ENCODE results near the gene C2orf49. TPM values are rescaled to one million over a fixed set of nuclear protein-coding genes. Genes with fewer than 3 reads are reported as not detected.

Gene C2orf49
- total RNA-seq, 1 donor from 2014 or later: 21.2 TPM

DNA sequence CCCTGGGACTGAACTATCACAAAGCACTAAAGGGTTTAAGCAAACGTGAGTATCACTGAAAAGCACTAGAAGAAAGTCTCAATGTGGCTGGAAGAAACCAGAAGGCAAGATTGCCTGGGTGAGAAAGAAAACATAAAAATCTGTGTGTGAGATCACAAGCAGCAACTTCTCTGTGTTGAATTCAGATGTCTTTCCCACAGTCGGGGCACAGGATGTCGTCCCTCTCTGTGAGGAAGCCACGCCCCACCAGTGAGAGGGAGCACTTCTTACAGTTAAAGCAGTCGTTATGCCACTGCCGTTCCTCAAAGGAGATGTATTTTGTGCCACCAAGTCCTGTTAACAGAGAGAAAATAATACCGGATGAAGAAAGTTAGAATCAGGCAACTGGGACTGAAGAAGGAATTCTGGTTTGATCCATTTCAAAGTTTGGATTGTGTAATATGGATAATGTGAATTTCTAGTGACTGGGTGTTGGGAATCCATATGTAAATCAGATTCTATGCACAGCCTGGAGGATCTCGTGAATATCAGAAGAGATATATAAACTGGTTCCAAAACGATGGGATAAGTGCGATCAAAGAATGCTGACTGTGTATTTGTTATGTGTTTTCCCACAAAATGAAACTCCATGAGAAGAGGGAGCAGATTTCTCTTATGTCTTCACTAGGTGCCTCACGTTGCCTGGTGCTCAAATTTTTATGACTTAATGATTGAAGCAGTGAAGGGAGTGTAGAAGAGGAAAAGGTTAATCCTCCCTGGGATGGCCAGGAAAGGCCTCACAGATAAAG is 24.0 kb downstream of the C2orf49 start:
- no peak overlapping the region for H3K4me3 ChIP-seq (ENCODE audit: low read depth, low read length)
- TF ChIP-seq, protein P1, sequence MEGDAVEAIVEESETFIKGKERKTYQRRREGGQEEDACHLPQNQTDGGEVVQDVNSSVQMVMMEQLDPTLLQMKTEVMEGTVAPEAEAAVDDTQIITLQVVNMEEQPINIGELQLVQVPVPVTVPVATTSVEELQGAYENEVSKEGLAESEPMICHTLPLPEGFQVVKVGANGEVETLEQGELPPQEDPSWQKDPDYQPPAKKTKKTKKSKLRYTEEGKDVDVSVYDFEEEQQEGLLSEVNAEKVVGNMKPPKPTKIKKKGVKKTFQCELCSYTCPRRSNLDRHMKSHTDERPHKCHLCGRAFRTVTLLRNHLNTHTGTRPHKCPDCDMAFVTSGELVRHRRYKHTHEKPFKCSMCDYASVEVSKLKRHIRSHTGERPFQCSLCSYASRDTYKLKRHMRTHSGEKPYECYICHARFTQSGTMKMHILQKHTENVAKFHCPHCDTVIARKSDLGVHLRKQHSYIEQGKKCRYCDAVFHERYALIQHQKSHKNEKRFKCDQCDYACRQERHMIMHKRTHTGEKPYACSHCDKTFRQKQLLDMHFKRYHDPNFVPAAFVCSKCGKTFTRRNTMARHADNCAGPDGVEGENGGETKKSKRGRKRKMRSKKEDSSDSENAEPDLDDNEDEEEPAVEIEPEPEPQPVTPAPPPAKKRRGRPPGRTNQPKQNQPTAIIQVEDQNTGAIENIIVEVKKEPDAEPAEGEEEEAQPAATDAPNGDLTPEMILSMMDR (conservative IDR thresholded peaks at IDR 0.05; ENCODE audit: low read depth, low read length): no peak
- no peak for DNase-seq (ENCODE audit: low read depth)

DNA sequence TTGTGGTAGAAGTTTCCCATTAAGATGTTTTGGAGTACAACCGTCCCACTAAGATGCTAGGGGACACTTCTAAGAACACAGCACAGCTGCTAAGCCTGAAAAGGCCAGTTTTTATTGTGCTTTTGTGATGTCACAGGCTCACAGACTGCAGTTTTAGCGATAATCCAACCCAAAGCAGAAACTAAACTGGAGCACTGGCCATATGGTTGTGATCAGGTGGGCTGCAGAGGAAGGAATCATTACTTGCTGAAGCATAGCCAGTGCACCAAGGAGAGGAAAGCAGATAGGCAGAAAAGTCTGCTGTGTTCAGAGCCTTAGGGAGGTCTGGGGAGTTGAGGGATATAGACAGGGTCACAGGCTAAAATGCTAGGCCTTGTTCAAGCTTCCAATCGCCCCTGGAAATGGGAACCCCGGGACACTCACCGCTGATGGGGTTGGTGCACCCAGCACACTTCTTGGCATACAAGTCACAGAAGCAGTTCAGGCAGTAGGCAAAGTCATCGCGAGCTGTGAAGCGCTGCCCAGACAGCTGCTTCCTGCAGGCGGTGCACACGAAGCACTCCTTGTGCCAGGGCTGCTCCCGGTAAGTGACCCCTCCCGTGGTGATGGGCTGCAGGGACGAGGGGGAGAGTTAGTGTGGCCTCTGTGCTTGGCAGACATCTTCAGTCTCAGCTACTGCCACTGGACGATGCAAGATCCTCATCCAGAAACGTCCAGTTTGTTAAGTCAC is 25.7 kb downstream of the C2orf49 start:
- no peak overlapping the region for H3K4me3 ChIP-seq (ENCODE audit: low read depth, low read length)
- no peak for DNase-seq (ENCODE audit: low read depth)
- TF ChIP-seq, protein P1 (conservative IDR thresholded peaks at IDR 0.05; ENCODE audit: low read depth, low read length): no peak

DNA sequence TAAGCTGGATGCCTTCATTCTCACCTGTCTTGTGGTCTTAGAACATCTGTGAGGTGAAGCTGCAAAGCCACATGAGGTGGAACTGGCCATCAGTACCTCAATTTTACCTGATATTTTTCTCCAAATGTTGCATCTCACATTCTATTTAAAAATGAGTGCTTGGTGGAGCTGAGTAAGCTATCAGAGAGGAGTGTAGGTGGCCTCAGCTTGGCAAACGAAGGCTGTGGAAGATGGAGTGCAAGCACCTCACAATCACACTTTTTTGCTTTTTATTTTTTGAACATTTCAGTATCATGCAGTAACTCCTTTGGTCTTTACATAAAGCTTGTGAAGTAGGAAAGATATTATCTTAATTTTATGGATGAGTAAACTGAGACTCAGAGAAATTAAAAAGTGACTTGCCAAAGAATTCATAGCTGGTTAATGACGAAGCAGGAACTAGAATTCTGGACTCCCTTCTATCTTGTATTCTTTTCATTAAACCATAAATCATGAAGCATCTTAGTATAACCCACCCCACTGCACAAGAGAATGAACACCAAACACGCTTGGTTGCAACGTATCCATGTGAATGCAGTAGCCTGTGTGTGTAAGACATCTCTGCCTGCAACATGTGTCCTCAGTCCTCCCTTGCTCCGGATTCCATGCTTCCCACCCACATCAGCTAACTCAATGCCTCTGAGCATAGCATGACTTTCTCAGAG is 27.2 kb downstream of the C2orf49 start:
- TF ChIP-seq, protein P1 (conservative IDR thresholded peaks at IDR 0.05; ENCODE audit: low read depth, low read length): no peak

DNA sequence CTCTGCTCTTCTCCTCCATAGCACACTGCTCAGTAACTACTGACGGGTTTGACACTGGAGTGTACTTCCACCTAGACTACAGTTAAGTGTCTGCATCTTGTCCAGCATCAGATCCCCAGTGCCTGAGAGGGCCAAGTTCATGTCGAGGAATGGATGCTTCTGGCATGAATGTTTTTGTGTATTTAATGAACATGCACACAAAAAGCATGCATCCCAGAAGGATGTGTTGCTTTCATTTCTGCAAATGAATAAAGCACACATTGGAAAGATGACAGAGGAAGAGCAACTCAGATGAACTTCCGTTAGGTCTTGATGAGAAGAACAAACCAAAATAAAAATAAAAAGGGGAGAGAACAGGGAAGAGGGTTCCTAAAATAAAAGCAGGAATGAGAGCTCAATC is 27.9 kb downstream of the C2orf49 start:
- no peak overlapping the region for H3K4me3 ChIP-seq (ENCODE audit: low read depth, low read length)
- TF ChIP-seq, protein P1 (conservative IDR thresholded peaks at IDR 0.05; ENCODE audit: low read depth, low read length): no peak
- DNase-seq (ENCODE audit: low read depth): no peak

More for the DNA sequence above, 27.2 kb downstream of the C2orf49 start:
- DNase-seq (ENCODE audit: low read depth): no peak
- H3K4me3 ChIP-seq (ENCODE audit: low read depth, low read length): no peak overlapping the region

DNA sequence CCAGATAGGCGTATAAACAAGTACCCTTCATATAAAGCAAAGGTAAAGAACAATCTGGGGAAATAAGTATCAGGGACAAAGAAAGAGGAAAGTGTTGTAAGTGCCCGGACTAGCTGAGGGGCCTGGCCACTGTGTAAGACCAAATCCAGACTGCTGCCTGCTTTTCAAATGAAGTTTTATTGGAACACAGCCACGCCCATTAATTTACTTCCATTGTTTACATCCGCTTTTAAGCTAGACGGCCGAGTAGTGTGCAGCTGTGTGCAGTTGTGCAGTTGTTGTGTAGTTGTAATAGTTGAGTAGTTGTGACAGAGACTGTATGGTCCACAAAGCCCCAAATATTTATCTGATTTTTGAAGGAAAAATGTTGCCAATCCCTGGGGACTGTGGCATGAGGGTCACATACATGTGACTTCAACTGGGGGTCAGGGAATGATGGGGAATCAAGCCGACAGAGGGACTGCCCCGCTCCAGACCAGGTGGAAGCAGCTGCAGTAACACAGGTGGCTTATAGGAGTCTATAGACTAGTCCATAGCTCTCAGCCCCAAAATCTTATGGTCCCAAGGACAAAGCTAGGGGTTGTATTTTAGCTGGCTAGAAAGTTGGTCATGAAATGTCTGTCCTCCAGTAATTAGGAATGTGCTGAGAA is 31.5 kb downstream of the C2orf49 start:
- DNase-seq (ENCODE audit: low read depth): no peak
- TF ChIP-seq, protein P1 (conservative IDR thresholded peaks at IDR 0.05; ENCODE audit: low read depth, low read length): no peak
- H3K4me3 ChIP-seq (ENCODE audit: low read depth, low read length): no peak overlapping the region

DNA sequence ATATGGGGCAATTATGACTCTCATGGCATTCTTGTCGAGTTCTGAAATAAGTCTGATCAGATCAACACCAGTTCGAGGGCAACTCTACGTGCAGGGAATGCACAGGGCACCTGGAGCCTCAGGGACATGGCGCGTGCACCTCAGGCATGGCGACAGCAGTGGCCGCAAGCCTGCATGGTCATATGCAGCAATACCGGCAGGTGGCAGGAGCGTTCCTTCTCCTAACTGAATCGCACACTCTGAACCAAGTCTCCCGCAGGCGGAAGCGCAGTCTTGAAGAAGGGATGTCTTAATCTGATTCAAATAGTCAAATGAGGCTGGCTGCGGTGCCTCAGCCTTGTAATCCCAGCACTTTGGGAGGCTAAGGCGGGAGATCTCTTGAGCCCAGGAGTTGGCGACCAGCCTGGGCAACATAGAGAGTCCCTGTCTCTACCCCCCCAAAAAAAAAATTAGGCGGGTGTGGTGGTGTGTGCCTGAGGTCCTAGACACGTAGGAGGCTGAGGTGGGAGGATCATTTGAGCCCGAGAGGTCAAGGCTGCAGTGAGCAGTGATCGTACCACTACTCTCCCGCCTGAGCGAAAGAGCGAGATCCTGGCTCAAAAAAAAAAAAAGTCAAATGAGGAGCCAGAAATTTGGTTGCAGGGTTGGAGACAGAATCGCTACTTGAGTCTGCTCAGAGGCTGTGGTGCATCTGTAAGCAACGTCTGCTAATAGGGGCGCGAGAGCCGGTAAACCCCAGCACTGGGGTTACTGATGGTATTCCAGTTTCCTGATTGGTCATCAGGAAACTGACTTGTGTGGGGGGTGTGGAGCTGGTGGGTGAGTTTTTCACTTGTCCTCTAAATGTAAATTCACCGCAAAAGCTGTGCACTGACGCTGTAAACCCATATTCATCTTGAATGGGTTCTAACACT is 32.7 kb downstream of the C2orf49 start:
- DNase-seq (ENCODE audit: low read depth): peak; percentile 27
- no peak overlapping the region for H3K4me3 ChIP-seq (ENCODE audit: low read depth, low read length)

More for the DNA sequence above, 32.7 kb downstream of the C2orf49 start:
- TF ChIP-seq, protein P1 (conservative IDR thresholded peaks at IDR 0.05; ENCODE audit: low read depth, low read length): peak; percentile 76
